EH (cell line): ENCODE measurements around the gene AOC3.
"Not testable (repeated sequence)": the region's sequence is repeated elsewhere in the genome, so short reads cannot be mapped to it uniquely, and the experiment has no call there.

Experiments
- DNase-seq: peaks from one replicate; pipeline ENCODE4 v3.0.0-alpha.2; 2015; ENCODE audit warnings: low read depth

The AOC3 gene

DNA sequence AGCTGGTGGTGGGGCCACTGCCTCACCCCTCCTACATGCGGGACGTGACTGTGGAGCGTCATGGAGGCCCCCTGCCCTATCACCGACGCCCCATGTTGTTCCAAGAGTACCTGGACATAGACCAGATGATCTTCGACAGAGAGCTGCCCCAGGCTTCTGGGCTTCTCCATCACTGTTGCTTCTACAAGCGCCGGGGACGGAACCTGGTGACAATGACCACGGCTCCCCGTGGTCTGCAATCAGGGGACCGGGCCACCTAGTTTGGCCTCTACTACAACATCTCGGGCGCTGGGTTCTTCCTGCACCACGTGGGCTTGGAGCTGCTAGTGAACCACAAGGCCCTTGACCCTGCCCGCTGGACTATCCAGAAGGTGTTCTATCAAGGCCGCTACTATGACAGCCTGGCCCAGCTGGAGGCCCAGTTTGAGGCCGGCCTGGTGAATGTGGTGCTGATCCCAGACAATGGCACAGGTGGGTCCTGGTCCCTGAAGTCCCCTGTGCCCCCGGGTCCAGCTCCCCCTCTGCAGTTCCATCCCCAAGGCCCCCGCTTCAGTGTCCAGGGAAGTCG is 16.8 kb downstream of the AOC3 start:
- DNase-seq: not testable (repeated sequence)

GRCh38 chr17:42868338-42868737 is 17.3 kb downstream of the AOC3 start:
- DNase-seq: no peak

GRCh38 chr17:42871647-42872046 is 20.6 kb downstream of the AOC3 start:
- no peak for DNase-seq

DNA sequence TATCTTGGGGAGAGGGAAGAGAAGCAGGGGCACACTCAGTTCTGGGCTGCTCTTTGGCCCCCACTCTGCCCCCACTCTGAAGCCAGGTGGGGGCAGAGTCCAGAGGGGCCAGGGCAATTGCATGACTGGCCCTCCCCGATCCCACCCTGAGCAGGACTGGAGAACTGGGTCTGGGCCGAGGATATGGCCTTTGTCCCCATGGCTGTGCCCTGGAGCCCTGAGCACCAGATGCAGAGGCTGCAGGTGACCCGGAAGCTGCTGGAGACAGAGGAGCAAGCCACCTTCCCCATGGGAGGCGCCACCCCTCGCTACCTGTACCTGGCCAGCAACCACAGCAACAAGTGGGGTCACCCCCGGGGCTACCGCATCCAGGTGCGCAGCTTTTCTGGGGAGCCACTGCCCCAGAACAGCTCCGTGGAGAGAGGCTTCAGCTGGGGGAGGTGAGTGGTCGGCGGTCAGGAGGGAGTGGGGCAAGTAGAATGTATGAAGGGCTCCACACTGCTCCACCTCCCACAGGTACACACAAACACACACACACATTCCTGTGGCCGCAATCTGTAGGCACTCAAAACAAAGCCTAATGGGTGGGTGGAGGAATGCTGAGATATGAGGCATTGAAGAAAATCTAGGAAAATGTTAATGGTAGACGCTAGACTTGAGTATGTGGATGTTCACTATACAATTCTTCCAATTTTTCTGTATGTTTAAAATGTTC is 21.4 kb downstream of the AOC3 start:
- no peak for DNase-seq

- DNase-seq: no peak
Measured at GRCh38 chr17:42873315-42873714, 22.3 kb downstream of the AOC3 start.

GRCh38 chr17:42873932-42874695 is 23.1 kb downstream of the AOC3 start:
- DNase-seq: peak; percentile 17

- no peak for DNase-seq
Measured at GRCh38 chr17:42877037-42877436, 26.0 kb downstream of the AOC3 start.

DNA sequence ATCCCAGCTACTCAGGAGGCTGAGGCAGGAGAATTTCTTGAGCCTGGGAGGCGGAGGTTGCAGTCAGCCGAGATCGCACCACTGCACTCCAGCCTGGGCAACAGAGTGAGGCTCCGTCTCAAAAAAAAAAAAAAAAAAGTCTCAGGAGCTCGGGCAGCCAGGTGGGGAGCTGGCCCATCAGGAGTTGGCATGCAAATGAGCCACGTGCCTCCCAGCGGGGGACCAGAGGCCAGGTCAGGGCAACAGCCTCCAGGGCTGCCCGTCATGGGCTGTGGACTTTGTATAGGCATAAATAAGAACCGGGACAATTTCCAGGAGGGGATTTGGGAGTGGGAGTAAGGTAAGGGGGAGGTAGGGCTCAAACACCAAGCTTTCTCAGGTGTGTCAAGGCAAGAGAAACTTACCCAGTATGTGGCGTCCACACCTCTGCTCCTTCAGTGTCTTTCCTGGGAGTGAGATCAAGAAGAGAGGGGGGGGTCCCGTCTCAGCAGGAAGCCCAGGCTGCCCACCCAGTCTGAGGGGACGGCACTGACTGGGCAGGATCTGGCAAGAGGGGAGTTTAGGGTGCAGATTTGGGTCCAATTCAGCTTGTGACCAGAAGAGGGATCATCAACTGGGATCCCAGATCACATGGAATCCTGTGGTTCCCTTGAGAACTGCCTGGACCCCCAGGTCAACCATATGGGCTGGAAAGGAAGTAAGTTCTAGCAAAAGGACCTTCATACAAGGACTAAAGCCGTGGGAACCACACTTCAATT is 27.3 kb downstream of the AOC3 start:
- peak; percentile 8 for DNase-seq

GRCh38 chr17:42878924-42879595 is 28.1 kb downstream of the AOC3 start:
- DNase-seq: no peak

DNA sequence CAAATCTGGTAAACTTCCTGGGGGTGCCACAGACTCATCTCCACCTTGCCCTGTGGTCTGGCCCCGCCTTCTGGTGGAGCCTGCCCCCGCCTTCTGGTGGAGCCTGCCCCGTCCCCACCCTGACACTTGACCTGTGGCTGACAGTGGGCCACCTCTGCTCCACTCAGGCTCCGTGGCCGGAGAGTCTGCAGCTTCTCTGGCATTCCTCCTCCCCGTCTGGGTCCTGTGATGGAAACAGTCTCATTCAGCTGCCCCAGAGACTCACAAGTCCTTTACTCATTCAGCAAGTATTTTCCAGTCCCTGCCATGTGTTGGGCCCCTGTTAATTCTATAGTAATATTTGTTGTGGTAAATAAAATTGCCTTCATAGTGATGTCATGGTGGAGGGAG is 28.6 kb downstream of the AOC3 start:
- DNase-seq: peak; percentile 48

DNA sequence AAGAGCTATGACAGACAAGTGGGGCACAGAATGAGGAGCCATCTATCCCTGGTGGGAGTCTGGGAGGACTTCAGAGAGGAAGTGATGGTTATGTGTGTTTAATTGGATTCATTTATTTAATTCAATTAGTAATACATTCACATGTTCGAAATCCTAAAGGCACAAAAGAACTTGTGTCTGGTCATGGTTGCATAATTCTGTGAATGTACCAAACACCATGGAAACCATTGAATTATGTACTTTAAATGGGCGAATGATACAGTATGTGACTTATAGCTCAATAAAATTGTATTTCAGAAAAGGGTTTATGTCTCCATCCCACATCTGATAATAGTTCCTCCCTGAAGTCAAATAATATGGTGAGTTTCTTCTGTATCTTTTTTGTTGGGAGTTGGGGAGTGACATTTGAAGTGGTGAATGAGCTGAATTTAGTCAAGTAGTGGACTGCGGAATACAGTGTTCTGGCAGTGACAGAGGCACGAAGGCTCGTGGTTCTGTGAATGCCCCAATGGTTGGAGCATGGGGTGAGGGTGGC is 29.8 kb downstream of the AOC3 start:
- DNase-seq: no peak

DNA sequence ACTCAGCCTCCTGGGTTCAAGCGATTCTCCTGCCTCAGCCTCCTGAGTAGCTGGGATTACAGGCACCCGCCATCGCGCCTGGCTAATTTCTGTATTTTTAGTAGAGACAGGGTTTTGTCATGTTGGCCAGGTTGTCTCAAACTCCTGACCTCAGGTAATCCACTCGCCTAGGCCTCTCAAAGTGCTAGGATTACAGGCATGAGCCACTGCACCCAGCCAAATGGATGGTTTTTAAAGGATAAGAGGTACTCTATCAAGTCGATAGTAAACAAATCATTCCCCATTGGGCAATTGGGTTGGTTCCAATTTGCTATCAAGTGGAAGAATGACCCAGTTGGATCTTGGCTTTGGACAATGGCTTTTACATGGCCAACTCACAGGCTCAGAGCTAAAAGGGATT is 30.7 kb downstream of the AOC3 start:
- DNase-seq: not testable (repeated sequence)

DNA sequence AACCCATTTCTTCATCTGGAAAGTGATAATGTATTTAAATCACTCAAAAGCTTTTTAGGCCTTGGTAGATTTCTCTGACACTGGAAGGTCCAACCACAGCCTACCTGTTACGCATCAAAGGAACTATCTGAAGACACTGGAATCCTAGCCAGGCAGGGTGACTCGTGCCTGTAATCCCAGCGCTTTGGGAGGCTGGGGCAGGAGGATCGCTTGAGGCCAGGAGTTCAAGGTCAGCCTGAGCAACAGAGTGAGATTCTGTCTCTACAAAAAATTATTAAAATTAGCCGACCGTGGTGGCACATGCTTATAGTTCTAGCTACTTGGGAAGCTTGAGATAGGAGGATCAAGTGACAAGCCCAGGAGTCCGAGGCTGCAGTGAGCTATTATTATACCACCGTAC is 31.2 kb downstream of the AOC3 start:
- DNase-seq: no peak

- DNase-seq: no peak
Measured at GRCh38 chr17:42883802-42884558, 33.0 kb downstream of the AOC3 start.

- not testable (repeated sequence) for DNase-seq
Measured at GRCh38 chr17:42885806-42886205, 34.8 kb downstream of the AOC3 start.

DNA sequence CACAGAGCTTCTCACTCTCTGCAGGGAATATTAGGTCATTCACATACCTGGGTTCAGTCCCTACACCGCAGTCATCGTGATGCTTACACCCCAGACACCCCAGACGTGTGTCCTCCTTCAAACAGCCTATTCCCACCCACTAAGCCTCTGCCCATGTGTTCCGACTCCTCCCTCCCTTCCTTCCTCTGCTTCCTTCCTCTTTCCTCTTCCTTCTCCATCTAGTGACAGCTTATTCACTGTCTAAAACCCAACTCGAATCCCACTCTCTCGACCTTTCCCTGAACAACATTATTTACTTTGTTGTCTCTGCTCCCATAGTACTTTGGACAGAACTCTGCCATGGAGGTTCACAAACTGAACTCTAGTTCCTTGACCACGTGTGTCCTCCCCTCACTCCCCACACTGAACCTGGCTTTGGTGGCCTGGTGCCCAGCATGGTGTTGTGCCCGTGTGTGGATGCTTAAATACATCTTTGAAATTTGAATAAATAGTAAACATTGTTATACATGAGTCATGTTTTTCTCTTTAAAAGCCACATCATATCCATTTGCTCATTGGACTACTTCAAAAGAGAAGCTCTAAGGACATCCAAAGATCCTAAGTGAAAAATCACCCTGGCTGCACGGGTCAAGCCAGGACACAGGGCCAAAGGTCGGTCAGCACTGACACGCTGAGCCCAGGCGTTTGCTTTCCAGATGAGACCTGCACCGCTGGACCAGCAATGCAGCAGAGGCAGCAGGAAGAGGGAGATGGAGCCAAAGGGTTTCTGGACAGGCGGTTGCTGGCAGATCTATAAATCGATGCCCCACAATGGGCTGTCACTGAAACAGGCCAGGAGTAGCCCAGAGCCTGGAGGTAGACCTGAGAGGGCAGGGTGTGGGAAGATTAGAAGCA is 35.5 kb downstream of the AOC3 start:
- no peak for DNase-seq

DNA sequence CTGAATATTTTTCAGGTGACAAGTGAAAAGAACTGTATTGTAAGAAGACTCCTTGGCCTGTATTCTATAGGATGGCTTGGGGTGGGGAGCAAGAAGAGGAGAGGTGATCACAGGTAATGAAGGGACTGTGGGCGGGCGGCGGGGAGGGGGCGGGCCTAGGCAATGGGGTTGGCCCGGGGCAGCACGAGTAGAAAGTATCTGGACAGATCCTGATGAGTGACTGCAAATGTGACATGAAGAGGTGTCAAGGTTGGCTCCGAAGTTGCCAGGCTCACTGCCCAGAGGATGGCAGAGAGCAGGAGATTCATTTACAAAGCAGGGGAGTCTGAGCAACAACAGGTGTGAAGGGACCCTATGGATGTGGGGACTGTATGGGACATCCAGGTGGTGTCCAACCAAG is 38.8 kb downstream of the AOC3 start:
- DNase-seq: no peak

DNA sequence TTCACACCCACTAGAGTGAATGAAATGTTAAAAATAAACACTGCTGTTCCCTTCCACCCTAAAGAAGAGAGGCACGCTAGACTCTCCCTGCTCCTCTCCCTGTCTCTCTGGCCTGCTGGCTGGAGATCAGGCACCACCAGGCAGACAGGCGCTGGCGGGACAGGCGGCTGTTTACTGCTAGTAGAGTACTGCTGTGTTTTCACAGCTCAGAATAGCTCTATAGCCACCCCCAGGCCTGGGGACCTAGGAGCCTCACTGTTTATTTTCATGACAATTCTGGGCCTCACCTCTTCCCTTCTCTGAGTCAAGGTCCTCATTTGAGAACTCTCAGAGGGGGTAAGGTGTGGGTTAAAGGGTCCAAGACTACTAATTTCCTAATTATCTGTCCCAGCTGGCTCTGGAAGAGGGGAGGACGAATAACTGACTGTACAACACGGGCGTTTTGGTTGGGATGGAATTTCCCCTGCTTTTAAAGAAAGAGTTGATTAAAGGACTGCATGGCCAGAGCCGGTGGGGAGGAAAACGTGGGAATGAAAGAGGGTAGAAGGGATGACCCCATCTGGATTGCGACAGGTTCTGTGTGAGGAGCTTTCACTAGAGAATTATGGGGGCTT is 40.6 kb downstream of the AOC3 start:
- DNase-seq: peak; percentile 40

DNA sequence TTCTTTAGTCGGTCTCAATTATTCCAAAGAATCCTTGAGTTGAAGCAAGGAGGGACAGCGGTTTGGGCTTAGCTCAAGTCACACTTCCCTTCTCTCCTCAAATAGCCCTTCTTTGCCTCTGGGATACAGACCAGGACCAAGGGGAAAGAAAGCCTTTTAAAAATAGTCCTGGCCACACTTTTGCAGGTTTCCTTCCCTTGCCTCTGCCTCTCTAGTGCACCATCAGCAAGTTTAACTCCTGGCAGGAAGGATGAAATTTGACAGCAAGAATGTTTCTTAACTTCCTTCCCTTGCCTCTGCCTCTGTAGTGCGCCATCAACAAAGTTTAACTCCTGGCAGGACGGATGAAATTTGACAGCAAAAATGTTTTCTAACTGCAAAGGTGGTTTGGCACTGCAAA is 42.4 kb downstream of the AOC3 start:
- no peak for DNase-seq
